HUDEP-2 (cell line): ENCODE data around the gene HORMAD1.
"Not testable (repeated sequence)": the region's sequence is repeated elsewhere in the genome, so short reads cannot be mapped to it uniquely, and the experiment has no call there.

ENCODE experiments used
- DNase-seq, 76 experiments: peaks; one replicate each; lab custom pipeline; 2025; ENCODE audit not compliant: unreplicated experiment in 76 of 76; lab: John Stamatoyannopoulos, UW

Gene HORMAD1

DNA sequence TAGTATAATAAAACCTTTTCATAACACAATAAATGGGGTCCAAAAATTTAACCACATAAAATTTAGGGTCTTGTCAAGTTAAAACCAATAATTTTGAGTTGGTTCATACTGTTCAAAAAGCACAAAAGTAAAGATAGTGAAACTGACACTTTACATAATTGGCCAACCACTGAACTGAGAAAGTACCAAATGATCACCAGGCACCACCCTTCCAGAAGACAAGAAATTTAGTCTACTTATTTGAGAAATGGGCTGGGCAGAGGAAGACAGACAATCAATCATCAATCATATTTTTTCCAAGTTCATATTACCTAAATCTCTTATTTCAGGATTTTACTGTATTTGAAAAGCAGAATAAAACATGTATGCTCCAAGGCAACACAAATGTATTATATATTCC lies 17.3 kb downstream of the HORMAD1 start:
- no peak for DNase-seq

- DNase-seq, result peak in 75 of 76 experiments; percentile 15 to 99 (median 94)
These were observed 23.4 kb downstream of the HORMAD1 start, which contains the start of gene GOLPH3L for GRCh38 chr1:150696995-150697927. Gene GOLPH3L, minus strand, starts transcription at chr1:150697154. Its CDS starts 2,316 bp downstream, at chr1:150694838.

- peak in 1 of 76 experiments; percentile 6 for DNase-seq
These were observed 24.1 kb downstream of the HORMAD1 start for GRCh38 chr1:150696590-150696989.

GRCh38 chr1:150696162-150696561 lies 24.5 kb downstream of the HORMAD1 start:
- DNase-seq, result peak in 1 of 76 experiments; percentile 1

DNA sequence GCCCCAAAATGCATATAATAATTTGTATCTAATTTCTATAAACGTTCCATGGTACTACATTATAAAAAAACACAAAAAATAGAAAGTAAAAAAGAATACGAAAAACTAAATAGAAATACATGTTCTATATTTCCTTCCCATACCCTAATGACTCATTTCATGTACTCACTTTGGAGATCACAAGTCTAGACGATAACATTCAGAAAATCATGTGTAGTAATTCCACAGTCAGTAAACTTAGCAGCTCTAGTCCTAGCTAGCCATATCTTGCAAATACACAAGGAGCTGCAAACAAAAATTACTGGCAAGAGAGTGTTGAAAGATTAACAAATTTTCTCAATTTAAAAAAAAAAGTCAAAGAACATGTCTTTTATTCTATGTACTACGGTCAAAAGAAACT lies 25.1 kb downstream of the HORMAD1 start:
- DNase-seq, result no peak

GRCh38 chr1:150692720-150693119 lies 28.0 kb downstream of the HORMAD1 start:
- DNase-seq, result no peak

GRCh38 chr1:150688763-150689162 lies 31.9 kb downstream of the HORMAD1 start:
- DNase-seq, result no peak

DNA sequence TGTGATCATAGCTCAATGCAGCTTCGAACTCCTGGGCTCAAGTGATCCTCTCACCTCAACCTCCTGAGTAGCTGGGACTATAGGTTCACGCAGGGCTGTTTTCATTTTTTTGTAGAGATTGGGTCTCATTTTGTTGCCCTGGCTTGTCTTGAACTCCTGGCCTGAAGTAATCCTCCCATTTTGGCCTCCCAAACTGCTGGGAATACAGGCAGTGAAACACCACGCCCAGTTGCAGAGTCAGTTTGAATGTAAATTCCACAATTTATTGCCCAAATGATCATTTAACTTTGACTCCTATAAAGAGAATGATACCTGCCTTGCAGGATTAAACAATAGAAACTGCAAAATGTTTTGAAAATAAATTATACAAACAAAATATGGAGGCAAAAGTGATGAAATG lies 34.4 kb downstream of the HORMAD1 start:
- DNase-seq, result no peak

GRCh38 chr1:150683914-150684313 lies 36.8 kb downstream of the HORMAD1 start:
- DNase-seq, result no peak

DNA sequence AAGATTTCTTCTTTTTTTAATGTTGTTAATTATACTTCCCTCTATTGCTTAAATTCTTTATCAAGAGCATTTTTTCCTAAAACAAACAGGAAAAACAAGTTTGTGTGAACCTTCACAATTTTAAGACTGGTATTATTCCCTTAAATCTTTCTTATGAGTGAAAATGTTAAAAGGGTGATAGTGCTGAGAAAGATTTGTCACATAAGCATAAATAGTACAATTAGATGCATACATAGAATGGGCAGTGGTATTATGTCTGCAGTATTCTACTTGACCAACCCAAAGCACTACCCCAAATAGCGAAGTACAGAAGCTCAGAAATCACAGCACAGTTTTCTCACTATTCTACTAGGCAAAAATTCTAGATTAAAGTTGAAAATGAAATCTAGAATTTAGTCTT lies 41.7 kb downstream of the HORMAD1 start:
- DNase-seq, result no peak

- no peak for DNase-seq
These were observed 45.8 kb downstream of the HORMAD1 start for GRCh38 chr1:150674881-150675280.

- DNase-seq, result no peak
These were observed 57.4 kb downstream of the HORMAD1 start for GRCh38 chr1:150663321-150663720.

GRCh38 chr1:150662811-150663210 lies 57.9 kb downstream of the HORMAD1 start:
- DNase-seq, result no peak

- DNase-seq, result no peak
These were observed 59.5 kb downstream of the HORMAD1 start for GRCh38 chr1:150661156-150661555.

GRCh38 chr1:150660584-150660983 lies 60.1 kb downstream of the HORMAD1 start:
- DNase-seq, result no peak

- not testable (repeated sequence) for DNase-seq
These were observed 63.6 kb downstream of the HORMAD1 start for GRCh38 chr1:150657064-150657463.

DNA sequence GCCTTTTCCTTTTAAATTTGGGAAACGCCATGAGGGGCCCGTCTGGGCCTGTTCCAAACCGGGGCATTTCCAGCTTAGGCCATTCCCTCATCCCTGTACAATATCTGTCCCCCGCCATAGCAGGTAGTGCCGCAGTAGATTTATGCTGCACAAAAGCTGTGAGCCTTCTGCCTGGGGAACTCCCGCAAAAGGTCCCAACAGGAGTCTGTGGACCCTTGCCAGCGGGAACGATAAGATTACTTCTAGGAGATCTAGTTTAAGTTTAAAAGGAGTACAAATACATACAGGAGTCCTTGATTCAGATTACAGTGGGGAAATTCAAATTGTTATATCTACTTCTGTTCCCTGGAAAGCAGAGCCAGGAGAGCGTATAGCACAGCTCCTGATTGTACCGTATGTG lies 66.1 kb downstream of the HORMAD1 start:
- DNase-seq, result not testable (repeated sequence)

- DNase-seq, result no peak
These were observed 70.5 kb downstream of the HORMAD1 start for GRCh38 chr1:150650193-150650592.

DNA sequence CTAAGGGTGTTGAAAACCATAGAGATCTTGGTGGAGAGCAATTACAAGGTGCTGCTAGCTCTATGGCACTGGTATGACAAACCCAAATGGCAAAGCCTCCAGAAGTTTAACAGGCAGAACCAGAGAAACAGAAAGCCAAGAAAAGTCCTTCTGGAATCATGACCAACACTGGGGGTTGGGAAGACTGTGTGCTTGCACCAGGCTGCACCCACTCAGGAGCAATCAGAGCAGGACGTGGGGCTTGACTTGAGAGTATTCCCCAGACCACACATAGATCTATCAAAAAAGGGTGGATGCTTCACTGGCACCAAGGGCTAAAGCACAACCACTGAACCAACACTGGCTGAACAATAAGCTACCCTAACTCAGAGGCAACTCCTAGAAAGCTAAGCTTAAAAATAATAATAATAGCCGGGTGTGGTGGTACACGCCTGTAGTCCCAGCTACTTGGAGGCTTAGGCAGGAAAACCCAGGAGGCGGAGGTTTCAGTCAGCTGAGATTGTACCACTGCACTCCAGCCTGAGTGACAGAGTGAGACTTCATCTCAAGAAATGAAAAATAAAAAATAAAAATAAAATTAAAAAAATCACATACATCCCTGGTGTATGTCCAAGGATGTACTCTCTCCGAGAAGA lies 71.1 kb downstream of the HORMAD1 start:
- DNase-seq, result no peak
